Cardiac muscle cell (in vitro differentiated cells and primary cell): ENCODE measurements around the gene DGKA. TPM values are rescaled to one million over a fixed set of nuclear protein-coding genes. Genes with fewer than 3 reads are reported as not detected.
"Not testable (repeated sequence)": the region's sequence is repeated elsewhere in the genome, so short reads cannot be mapped to it uniquely, and the experiment has no call there.

Experiments used
- DNase-seq, 2 donors: peaks; one replicate each; pipeline versions ENCODE4 v3.0.0 to v3.0.0-alpha.2; 2010 to 2017; ENCODE audit warnings: low read depth in 1 of 2, low spot score in 1 of 2
- H3K27ac ChIP-seq: fragments of 200-600 bp; sonication (generic); 2 replicates; pipeline ENCODE4 v1.5.1; 2016
- H3K27me3 ChIP-seq: fragments of 200-600 bp; sonication (generic); 2 replicates; pipeline ENCODE4 v1.6.0; 2016; ENCODE audit warnings: control low read depth
- H3K36me3 ChIP-seq: fragments of 200-600 bp; sonication (generic); 2 replicates; pipeline ENCODE4 v1.5.1; 2016; ENCODE audit warnings: control low read depth
- H3K4me1 ChIP-seq: fragments of 200-600 bp; sonication (generic); 2 replicates; pipeline ENCODE4 v1.8.1; 2017; ENCODE audit warnings: low read depth, mild to moderate bottlenecking, mixed run types
- H3K4me3 ChIP-seq: fragments of 200-600 bp; sonication (generic); 2 replicates; pipeline ENCODE4 v1.5.1; 2016; ENCODE audit warnings: mild to moderate bottlenecking
- H3K9me3 ChIP-seq: fragments of 200-600 bp; sonication (generic); 2 replicates; pipeline ENCODE4 v1.5.1; 2017; ENCODE audit warnings: low read depth, mild to moderate bottlenecking, control low read depth
- CTCF ChIP-seq: IDR thresholded peaks from 2 replicates; pipeline ENCODE4 v1.5.1; 2012; ENCODE audit warnings: low read depth, mild to moderate bottlenecking, low read length
- polyA plus RNA-seq: library from polyadenylated mRNA; unstranded; fragments of >200 nt; fragmentation: Nextera tagmentation; extraction: Ambion mirVana; gene quantifications from 2 replicates; pipeline ENCODE4 v1.2.1, GENCODE V29; 2016
- total RNA-seq: library from RNA; depleted of rRNA; stranded (reverse); fragments of >200 nt; gene quantifications from 2 replicates; pipeline ENCODE4 v1.2.3, GENCODE V29; 2016

DGKA gene
- total and polyA plus RNA-seq, 2 experiments from 2014 or later = 28.6 to 34.4 TPM

- no peak for DNase-seq
- H3K9me3 ChIP-seq = no peaks in the 10 kb centered on the region
- no peak overlapping the region for H3K27ac ChIP-seq
- H3K36me3 ChIP-seq = peaks cover 31% of the 10 kb centered on the region
- no peaks in the 10 kb centered on the region for H3K4me1 ChIP-seq
- no peak for TF ChIP-seq CTCF
- no peak overlapping the region for H3K4me3 ChIP-seq
- no peaks in the 10 kb centered on the region for H3K27me3 ChIP-seq
These were observed 53.9 kb downstream of the DGKA start for GRCh38 chr12:55984861-55985260.

GRCh38 chr12:55985341-55985740, 54.4 kb downstream of the DGKA start:
- no peaks in the 10 kb centered on the region for H3K4me1 ChIP-seq

GRCh38 chr12:55985976-55986375, 55.0 kb downstream of the DGKA start:
- not testable (repeated sequence) for H3K9me3 ChIP-seq, H3K4me1 ChIP-seq, H3K27me3 ChIP-seq, DNase-seq, H3K4me3 ChIP-seq
- Histone ChIP-seq H3K36me3 (peaks cover 43% of the 10 kb centered on the region), H3K27ac (peak overlapping the region; percentile 14)

More at GRCh38 chr12:55985341-55985740, 54.4 kb downstream of the DGKA start:
- peak overlapping the region; percentile 14 for H3K27ac ChIP-seq
- DNase-seq = no peak
- no peak for TF ChIP-seq CTCF
- no peaks in the 10 kb centered on the region for H3K27me3 ChIP-seq
- no peaks in the 10 kb centered on the region for H3K9me3 ChIP-seq
- H3K36me3 ChIP-seq = peaks cover 36% of the 10 kb centered on the region
- H3K4me3 ChIP-seq = no peak overlapping the region

GRCh38 chr12:55991110-55991509, 60.1 kb downstream of the DGKA start:
- H3K27me3 ChIP-seq = no peaks in the 10 kb centered on the region
- no peaks in the 10 kb centered on the region for H3K9me3 ChIP-seq
- H3K4me1 ChIP-seq = no peaks in the 10 kb centered on the region
- peaks cover 61% of the 10 kb centered on the region for H3K36me3 ChIP-seq
- H3K27ac ChIP-seq = no peak overlapping the region
- DNase-seq = no peak
- TF ChIP-seq CTCF = no peak
- H3K4me3 ChIP-seq = no peak overlapping the region

GRCh38 chr12:55993230-55993853, 62.4 kb downstream of the DGKA start:
- no peaks in the 10 kb centered on the region for H3K9me3 ChIP-seq
- H3K4me3 ChIP-seq = no peak overlapping the region
- TF ChIP-seq CTCF = no peak
- peaks cover 45% of the 10 kb centered on the region for H3K36me3 ChIP-seq
- H3K27me3 ChIP-seq = no peaks in the 10 kb centered on the region
- DNase-seq = no peak
- H3K27ac ChIP-seq = peak overlapping the region; percentile 17
- peaks cover 6% of the 10 kb centered on the region for H3K4me1 ChIP-seq

- TF ChIP-seq CTCF = no peak
- H3K27ac ChIP-seq = peak overlapping the region; percentile 43
- no peak for DNase-seq
- H3K27me3 ChIP-seq = no peaks in the 10 kb centered on the region
- peaks cover 6% of the 10 kb centered on the region for H3K4me1 ChIP-seq
- H3K4me3 ChIP-seq = no peak overlapping the region
- no peaks in the 10 kb centered on the region for H3K9me3 ChIP-seq
- peaks cover 35% of the 10 kb centered on the region for H3K36me3 ChIP-seq
These were observed 64.4 kb downstream of the DGKA start for GRCh38 chr12:55995366-55995765.
